Endothelial cell of umbilical vein (primary cell): ENCODE measurements around the gene CLASP2. TPM values are rescaled to one million over a fixed set of nuclear protein-coding genes. Genes with fewer than 3 reads are reported as not detected.
A peak's percentile ranks its signal among the peaks of the same experiment; 100 is the strongest.

Source experiments
- BruUV-seq: library from RNA; stranded (reverse); fragments of 400-500 nt; replicated peaks from 2 replicates; lab custom pipeline; 2021; lab: Mats Ljungman, UMichigan
- CTCF ChIA-PET: fragments of 300-600, 350-600 bp; sonication (Branson Sonifier 250); formaldehyde crosslinking; loops from one replicate; lab custom pipeline; 2021; ENCODE audit warnings: antibody characterized with exemption, inconsistent platforms; lab: Charles Lee
- POLR2A ChIA-PET: fragments of 300-600, 350-600 bp; sonication (Branson Sonifier 250); formaldehyde crosslinking; loops from one replicate; lab custom pipeline; 2021; ENCODE audit warnings: antibody characterized with exemption, inconsistent platforms; lab: Charles Lee
- DNase-seq: peaks from one replicate; pipeline ENCODE4 v3.0.0-alpha.2; 2011; ENCODE audit warnings: low read depth, low spot score
- FAIRE-seq: peaks from 2 replicates; lab custom pipeline; 2011; peaks lifted over from hg19 to GRCh38; lab: Jason Lieb, UNC
- H2AFZ ChIP-seq: 2 replicates; pipeline ENCODE4 v1.6.0; 2012; ENCODE audit warnings: low read depth, low read length, control low read depth, inconsistent platforms
- H3K27ac ChIP-seq: 2 replicates; pipeline ENCODE4 v1.5.1; 2011; ENCODE audit warnings: low read depth, mild to moderate bottlenecking, control low read depth, low read length, moderate library complexity; ENCODE audit not compliant: insufficient read depth
- H3K27me3 ChIP-seq, 2 experiments: 2 replicates each; pipeline versions ENCODE4 v1.6.0 to v1.6.1; 2011; ENCODE audit warnings: low read length in 2 of 2, mixed read lengths in 1 of 2; ENCODE audit not compliant: control insufficient read depth in 2 of 2, insufficient read depth in 2 of 2
- H3K36me3 ChIP-seq, 2 experiments: 2 replicates in 1 of 2; 3 replicates in 1 of 2; pipeline ENCODE4 v1.5.1; 2011; ENCODE audit warnings: low read length in 2 of 2, mild to moderate bottlenecking in 1 of 2, moderate library complexity in 1 of 2; ENCODE audit not compliant: control insufficient read depth in 2 of 2, insufficient read depth in 2 of 2; ENCODE audit errors: extremely low read depth in 1 of 2
- H3K4me1 ChIP-seq: 3 replicates; pipeline ENCODE4 v1.5.1; 2011; ENCODE audit warnings: mild to moderate bottlenecking, low read length; ENCODE audit not compliant: control insufficient read depth, insufficient read depth; ENCODE audit errors: extremely low read depth
- H3K4me2 ChIP-seq: 2 replicates; pipeline ENCODE4 v1.6.1; 2011; ENCODE audit warnings: low read length, control low read depth, mixed read lengths; ENCODE audit not compliant: insufficient read depth
- H3K4me3 ChIP-seq, 3 experiments: fragments of 200-600 bp in 1 of 3; sonication (generic), shearing (Covaris generic) in 1 of 3; replicated peaks in 1 of 3; 2 replicates each; pipeline ENCODE4 v1.5.1; 2011 to 2016; ENCODE audit warnings: control low read depth in 3 of 3, low read length in 3 of 3, mild to moderate bottlenecking in 2 of 3, inconsistent platforms in 1 of 3, low read depth in 1 of 3, moderate library complexity in 1 of 3; ENCODE audit not compliant: insufficient read depth in 1 of 3
- H3K79me2 ChIP-seq: 2 replicates; pipeline ENCODE4 v1.6.0; 2012; ENCODE audit warnings: low read length, inconsistent platforms; ENCODE audit not compliant: control insufficient read depth, insufficient read depth
- H3K9ac ChIP-seq: replicated peaks from 2 replicates; pipeline ENCODE3; 2011; ENCODE audit warnings: low read length, control low read depth; ENCODE audit not compliant: insufficient read depth; ENCODE audit errors: extremely low read depth
- H3K9me1 ChIP-seq: replicated peaks from 3 replicates; pipeline ENCODE4 v1.6.0; 2011; ENCODE audit warnings: mild to moderate bottlenecking, low read length; ENCODE audit not compliant: control insufficient read depth, insufficient read depth; ENCODE audit errors: extremely low read depth
- H3K9me3 ChIP-seq: replicated peaks from 2 replicates; pipeline ENCODE4 v1.5.1; 2012; ENCODE audit warnings: low read length, inconsistent platforms; ENCODE audit not compliant: control insufficient read depth, insufficient read depth
- H4K20me1 ChIP-seq: replicated peaks from 2 replicates; pipeline ENCODE3; 2011; ENCODE audit warnings: mild to moderate bottlenecking, low read length; ENCODE audit not compliant: control insufficient read depth, insufficient read depth; ENCODE audit errors: extremely low read depth
- EZH2 ChIP-seq: IDR thresholded peaks from 2 replicates; pipeline ENCODE4 v1.6.1; 2012; ENCODE audit warnings: borderline replicate concordance, low read depth, mild to moderate bottlenecking, moderate library complexity, low read length, inconsistent platforms; ENCODE audit not compliant: severe bottlenecking
- FOS ChIP-seq: IDR thresholded peaks from 2 replicates; pipeline ENCODE4 v1.6.1; 2011; ENCODE audit warnings: mild to moderate bottlenecking, low read length, moderate library complexity, borderline replicate concordance; ENCODE audit not compliant: insufficient read depth
- GATA2 ChIP-seq: IDR thresholded peaks from 2 replicates; pipeline ENCODE4 v1.7.0; 2011; ENCODE audit warnings: low read depth, mild to moderate bottlenecking, moderate library complexity, mixed read lengths, low read length; ENCODE audit not compliant: insufficient read length, insufficient read depth
- JUN ChIP-seq: IDR thresholded peaks from 2 replicates; pipeline ENCODE4 v1.6.1; 2011; ENCODE audit warnings: borderline replicate concordance, low read depth; ENCODE audit not compliant: insufficient read length, insufficient read depth
- MAX ChIP-seq: IDR thresholded peaks from 2 replicates; pipeline ENCODE4 v1.6.1; 2011; ENCODE audit not compliant: insufficient read depth, insufficient read length
- MYC ChIP-seq: IDR thresholded peaks from one replicate; pipeline ENCODE4 v1.6.1; 2011; ENCODE audit warnings: mild to moderate bottlenecking, low read depth, low read length
- POLR2A ChIP-seq: IDR thresholded peaks from 2 replicates; pipeline ENCODE4 v1.6.1; 2012; ENCODE audit warnings: low read depth, mild to moderate bottlenecking, control low read depth, low read length
- POLR2AphosphoS5 ChIP-seq: IDR thresholded peaks from 2 replicates; pipeline ENCODE4 v1.6.1; 2012; ENCODE audit warnings: low read depth, mild to moderate bottlenecking, control low read depth, low read length, moderate library complexity; ENCODE audit not compliant: insufficient read depth
- dilution Hi-C: fragments of 300-500 bp; cut with MboI; formaldehyde crosslinking; loops from one replicate; pipeline ENCODE4 v1.15.0; 2019; ENCODE audit warnings: low sequenced_read_pairs; ENCODE audit not compliant: extremely low pct_ligation_motif_present
- intact Hi-C: fragments of 100-400 bp; cut with micrococcal nuclease; formaldehyde crosslinking; loops from one replicate; pipeline ENCODE4 v1.10.0; 2022
- polyA plus RNA-seq, 4 experiments: library from polyadenylated mRNA; depleted of rRNA in 3 of 4; stranded (reverse) in 3 of 4; unstranded in 1 of 4; fragments of >200 nt; gene quantifications; 2 replicates each; pipeline versions ENCODE4 v1.2.1 to v1.2.3, GENCODE V29; 2011 to 2012; ENCODE audit warnings: missing spikeins in 1 of 4
- total RNA-seq: library from RNA; stranded (reverse); gene quantifications from 2 replicates; pipeline ENCODE4 v1.2.3, GENCODE V29; 2021
- TF ChIP-seq, protein P1 (sequence below), 2 donors: IDR thresholded peaks; 1 replicate in 1 of 2; 2 replicates in 1 of 2; pipeline ENCODE4 v1.5.1; 2011; ENCODE audit warnings: low read length in 2 of 2, mild to moderate bottlenecking in 2 of 2, moderate library complexity in 2 of 2, control low read depth in 1 of 2, inconsistent platforms in 1 of 2, low read depth in 1 of 2; ENCODE audit not compliant: insufficient read depth in 1 of 2; ENCODE audit errors: extremely low read depth in 1 of 2

Gene CLASP2
- total and polyA plus RNA-seq, 2 donors (not counting 3 experiments of a cell fraction or from before 2014, with no cell fraction given), result 15.0 to 55.0 TPM

- H2AFZ ChIP-seq, result no peak overlapping the region
- no peak for DNase-seq
- dilution Hi-C loops, result no loop called here
- POLR2A ChIA-PET, result no interaction called here
- no peak overlapping the region for H3K27ac ChIP-seq
- intact Hi-C loops, result no loop called here
- H3K4me3 ChIP-seq, result no peak overlapping the region
- H3K9me3 ChIP-seq, result no peaks in the 10 kb centered on the region
- H3K4me2 ChIP-seq, result no peak overlapping the region
- no peaks in the 10 kb centered on the region for H3K27me3 ChIP-seq
- H3K36me3 ChIP-seq, result no peaks in the 10 kb centered on the region
- CTCF ChIA-PET, result no interaction called here
- H4K20me1 ChIP-seq, result no peaks in the 10 kb centered on the region
- no peak for FAIRE-seq
- no TSS peak for BruUV-seq
- no peaks in the 10 kb centered on the region for H3K79me2 ChIP-seq
- no peak for TF ChIP-seq FOS
- H3K4me1 ChIP-seq, result peaks cover 8% of the 10 kb centered on the region
- no peaks in the 10 kb centered on the region for H3K9me1 ChIP-seq
- no peak overlapping the region for H3K9ac ChIP-seq
Measured at GRCh38 chr3:33538678-33539339, 179.2 kb downstream of the CLASP2 start.

DNA sequence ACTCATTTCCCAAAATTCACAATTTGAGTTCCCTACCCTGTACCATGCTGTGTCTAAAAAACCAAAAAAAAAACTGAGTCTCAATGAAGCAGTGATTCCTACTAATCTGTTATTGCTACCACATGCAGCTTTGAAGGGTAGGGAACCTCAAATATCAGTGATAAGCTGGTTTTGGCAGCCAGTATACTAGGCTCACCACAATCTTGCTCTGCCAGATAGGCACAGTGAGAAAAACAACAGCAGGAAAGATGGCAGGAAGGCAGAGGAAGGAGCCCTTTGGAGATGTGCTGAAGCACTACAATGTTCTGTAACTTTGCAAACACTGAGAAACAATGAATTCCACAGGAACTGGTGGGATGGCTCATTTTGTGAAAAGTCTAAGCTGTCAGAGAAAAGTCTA lies 180.9 kb downstream of the CLASP2 start:
- no peak overlapping the region for H2AFZ ChIP-seq
- no peak overlapping the region for H3K27ac ChIP-seq
- ChIA-PET POLR2A (no interaction called here), CTCF (interaction anchor here (0.9 to 1.0 kb wide), 2 partner anchors 12 to 14 kb away, joined by 3 read pairs; no protein-coding TSS in a partner anchor)
- intact Hi-C loops (no loop called here), dilution Hi-C loops (no loop called here)
- H4K20me1 ChIP-seq, result no peaks in the 10 kb centered on the region
- no peak overlapping the region for H3K9ac ChIP-seq
- H3K27me3 ChIP-seq, result no peaks in the 10 kb centered on the region
- no peaks in the 10 kb centered on the region for H3K79me2 ChIP-seq
- FAIRE-seq (no peak), DNase-seq (peak; percentile 12)
- BruUV-seq, result no TSS peak
- no peaks in the 10 kb centered on the region for H3K36me3 ChIP-seq
- H3K9me1 ChIP-seq, result no peaks in the 10 kb centered on the region
- no peaks in the 10 kb centered on the region for H3K4me1 ChIP-seq
- H3K4me2 ChIP-seq, result no peak overlapping the region
- H3K4me3 ChIP-seq, result no peak overlapping the region
- no peak for TF ChIP-seq EZH2
- no peak for TF ChIP-seq GATA2
- TF ChIP-seq JUN, result no peak
- TF ChIP-seq, protein P1, sequence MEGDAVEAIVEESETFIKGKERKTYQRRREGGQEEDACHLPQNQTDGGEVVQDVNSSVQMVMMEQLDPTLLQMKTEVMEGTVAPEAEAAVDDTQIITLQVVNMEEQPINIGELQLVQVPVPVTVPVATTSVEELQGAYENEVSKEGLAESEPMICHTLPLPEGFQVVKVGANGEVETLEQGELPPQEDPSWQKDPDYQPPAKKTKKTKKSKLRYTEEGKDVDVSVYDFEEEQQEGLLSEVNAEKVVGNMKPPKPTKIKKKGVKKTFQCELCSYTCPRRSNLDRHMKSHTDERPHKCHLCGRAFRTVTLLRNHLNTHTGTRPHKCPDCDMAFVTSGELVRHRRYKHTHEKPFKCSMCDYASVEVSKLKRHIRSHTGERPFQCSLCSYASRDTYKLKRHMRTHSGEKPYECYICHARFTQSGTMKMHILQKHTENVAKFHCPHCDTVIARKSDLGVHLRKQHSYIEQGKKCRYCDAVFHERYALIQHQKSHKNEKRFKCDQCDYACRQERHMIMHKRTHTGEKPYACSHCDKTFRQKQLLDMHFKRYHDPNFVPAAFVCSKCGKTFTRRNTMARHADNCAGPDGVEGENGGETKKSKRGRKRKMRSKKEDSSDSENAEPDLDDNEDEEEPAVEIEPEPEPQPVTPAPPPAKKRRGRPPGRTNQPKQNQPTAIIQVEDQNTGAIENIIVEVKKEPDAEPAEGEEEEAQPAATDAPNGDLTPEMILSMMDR (IDR thresholded peaks at IDR 0.05; ENCODE audit: extremely low read depth in 1 of 2, insufficient read depth in 1 of 2, low read depth in 1 of 2, low read length in 2 of 2), result no peak
- TF ChIP-seq MYC, result no peak
- TF ChIP-seq POLR2AphosphoS5, result no peak
- TF ChIP-seq FOS, result no peak
- no peak for TF ChIP-seq POLR2A
- TF ChIP-seq MAX, result no peak
- H3K9me3 ChIP-seq, result no peaks in the 10 kb centered on the region
